Islet precursor cell (in vitro differentiated cells): ENCODE measurements around the gene SYNRG.
"Not testable (repeated sequence)": the region's sequence is repeated elsewhere in the genome, so short reads cannot be mapped to it uniquely, and the experiment has no call there.

Experiments
- DNase-seq: peaks from one replicate; pipeline ENCODE4 v3.0.0-alpha.2; 2018

Gene SYNRG

GRCh38 chr17:37541880-37542660 lies 67.1 kb downstream of the SYNRG start:
- DNase-seq = no peak

DNA sequence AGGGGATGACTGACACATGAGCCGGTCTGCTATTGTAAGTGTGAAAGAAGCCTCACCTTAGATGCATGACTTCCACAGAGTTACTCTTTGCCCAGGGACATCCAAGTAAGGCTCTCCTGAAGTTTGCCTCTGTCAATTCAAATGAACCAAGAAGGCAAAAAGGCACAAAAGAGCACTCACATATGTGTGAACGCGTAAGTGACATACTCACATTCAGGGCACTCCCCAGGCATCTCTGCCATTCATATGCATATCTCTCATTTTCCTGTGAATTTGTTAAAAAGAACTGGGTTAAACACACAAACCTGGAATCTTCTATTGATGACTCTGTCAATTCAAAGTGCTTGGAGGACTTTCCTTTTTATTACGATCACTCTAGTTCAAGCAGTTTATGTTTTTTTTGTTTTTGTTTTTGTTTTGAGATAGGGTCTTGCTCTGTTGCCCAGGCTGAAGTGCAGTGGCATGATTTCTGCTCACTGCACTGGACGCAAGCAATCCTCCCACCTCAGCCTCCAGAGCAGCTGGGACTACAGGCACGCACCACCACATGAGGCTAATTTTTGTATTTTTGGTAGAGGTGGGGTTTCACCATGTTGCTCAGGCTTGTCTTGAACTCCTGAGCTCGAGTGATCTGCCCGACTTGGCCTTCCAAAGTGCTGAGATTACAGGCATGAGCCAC lies 70.1 kb downstream of the SYNRG start:
- DNase-seq = no peak

DNA sequence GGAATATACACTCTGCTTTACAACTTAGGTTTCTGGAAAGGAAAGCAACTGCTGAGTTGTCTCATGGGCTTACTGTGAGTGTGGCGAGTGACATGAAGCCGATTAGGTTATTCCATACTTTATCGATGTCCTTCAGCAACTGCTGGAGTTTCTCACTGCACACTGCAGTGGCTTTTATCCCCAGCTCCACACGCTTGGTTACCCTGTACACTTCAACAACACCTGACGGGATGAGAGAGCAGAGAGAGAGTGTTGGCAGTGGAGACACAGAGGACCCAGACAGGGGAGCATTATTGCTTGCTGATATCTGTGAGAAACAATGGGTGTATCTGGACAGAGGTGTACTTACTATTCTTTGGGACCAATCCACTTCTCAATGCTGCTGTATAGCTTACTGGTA lies 73.3 kb downstream of the SYNRG start:
- DNase-seq = no peak

GRCh38 chr17:37532756-37533155 lies 76.5 kb downstream of the SYNRG start:
- DNase-seq = no peak

- DNase-seq = no peak
Observed at GRCh38 chr17:37530420-37530819, 78.8 kb downstream of the SYNRG start.

DNA sequence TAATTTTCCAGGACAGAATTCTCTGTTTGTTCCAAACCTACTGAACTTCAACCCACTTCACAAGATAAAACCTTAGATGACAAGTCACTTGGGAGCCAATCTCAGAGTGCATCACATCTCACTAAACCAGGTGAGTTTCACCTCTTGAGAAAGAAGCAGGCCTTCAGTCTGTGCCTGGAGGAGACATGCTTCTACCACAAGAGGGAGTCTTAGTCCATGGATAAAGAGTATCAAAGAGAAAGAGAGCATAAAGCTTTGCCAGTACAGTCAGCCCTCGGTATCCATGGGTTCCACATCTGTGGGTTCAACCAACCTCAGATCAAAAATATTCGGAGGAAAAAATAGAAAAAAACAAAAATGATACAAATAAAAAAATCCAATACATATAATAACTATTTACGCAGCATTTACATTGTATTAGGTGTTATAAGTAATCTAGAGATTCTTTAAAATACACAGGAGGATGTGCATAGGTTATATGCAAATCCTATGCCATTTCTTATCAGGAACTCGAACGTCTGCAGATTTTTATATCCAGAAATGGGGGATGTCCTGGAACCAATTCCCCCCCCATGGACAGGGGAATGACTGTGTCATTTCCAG lies 81.9 kb downstream of the SYNRG start:
- DNase-seq = no peak

GRCh38 chr17:37523715-37524219 lies 85.5 kb downstream of the SYNRG start:
- DNase-seq = no peak

- no peak for DNase-seq
Observed at GRCh38 chr17:37521821-37522220, 87.4 kb downstream of the SYNRG start.

DNA sequence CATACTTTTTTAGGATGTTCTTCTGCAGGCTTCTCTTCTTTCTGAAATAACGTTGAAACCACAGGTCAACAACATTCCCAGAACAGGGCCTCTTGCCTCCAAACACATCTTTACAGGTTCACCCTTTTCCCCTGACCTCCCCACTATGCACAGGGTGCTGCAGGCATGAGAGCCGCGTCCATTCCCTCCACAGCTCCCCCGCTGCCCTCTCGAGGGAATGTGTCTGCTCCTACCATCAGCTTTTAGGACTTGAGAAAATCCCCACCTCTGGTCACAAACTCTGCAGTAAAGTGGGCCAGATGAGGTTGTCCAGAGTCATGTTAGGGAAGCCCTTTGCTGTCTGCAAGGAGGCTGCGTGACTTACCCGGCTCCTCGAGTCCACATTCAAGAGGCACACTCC lies 89.0 kb downstream of the SYNRG start:
- no peak for DNase-seq

DNA sequence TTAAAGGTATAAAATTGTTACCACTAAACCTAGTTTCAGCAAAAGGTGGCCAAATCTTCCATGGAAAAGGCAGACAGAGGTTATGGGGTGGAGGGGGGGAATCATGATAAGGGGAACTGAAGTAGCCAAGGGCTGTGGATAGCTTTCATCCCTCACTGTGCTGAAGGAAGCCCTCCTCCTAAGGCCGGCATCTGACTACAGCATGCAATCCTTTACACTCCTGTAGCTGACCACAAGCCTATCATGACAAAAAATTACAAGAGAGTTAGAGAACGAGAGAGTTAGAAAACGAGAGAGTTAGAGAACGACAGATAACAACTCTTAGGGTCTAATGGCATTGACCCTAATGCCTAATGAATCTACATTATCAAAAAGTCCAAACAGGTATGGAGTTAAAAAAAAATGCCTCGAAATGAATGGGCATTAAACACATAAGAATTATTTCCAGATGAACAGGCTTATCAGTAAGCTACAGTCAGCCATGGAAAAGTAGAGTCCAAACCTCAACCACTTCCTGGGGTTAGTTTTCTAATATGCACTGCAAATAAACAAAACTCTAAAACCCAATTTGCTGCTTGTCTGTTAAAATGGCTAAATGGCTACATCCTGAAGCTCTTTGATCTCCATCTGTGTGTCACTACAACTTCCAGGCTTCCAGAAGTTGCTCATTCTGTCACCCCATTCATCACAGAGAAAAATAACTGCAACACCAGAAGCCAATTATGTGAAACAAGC lies 89.8 kb downstream of the SYNRG start:
- DNase-seq = no peak

DNA sequence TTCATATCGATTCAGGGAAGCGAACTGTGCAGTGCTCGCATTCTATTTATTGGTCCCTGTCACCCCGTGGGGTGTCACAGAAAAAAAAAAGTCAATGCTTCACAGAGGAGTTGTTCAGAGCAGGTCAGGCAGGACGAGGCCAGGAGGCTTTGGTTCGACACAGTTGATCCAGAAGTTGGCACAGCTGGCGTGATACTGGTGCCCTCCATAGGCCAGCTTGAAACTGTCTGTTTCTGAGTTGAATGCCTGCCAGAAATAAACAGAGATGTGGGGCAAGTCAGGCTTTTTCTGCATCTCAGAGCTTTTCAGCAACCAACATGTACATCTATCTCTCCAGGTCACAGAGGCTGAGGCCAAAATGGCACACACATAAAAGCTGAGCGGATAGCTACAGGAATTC lies 90.4 kb downstream of the SYNRG start:
- DNase-seq = no peak

- DNase-seq = no peak
Observed at GRCh38 chr17:37517881-37518280, 91.3 kb downstream of the SYNRG start.

DNA sequence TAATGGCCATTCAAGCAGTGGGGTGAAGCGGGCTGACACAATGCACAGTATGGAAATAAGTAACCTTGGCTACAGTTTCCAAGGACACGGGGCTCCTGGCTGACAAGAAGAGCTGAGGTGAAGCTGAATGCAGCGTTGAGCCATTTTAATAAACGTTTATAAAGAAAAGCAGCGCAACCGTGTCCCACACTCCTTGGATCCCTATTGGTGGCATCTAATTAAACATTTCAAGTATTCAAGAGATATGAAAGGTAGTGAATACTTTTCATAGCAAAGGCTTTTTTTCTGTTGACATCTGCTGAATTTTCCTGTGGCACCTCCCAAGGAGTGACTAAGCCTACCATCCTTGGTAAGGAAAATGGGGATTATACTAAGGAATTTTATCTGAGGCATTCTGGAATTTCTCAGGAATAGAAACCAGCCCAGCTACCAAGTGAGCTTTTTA lies 93.1 kb downstream of the SYNRG start:
- no peak for DNase-seq

GRCh38 chr17:37513711-37514110 lies 95.5 kb downstream of the SYNRG start:
- no peak for DNase-seq

DNA sequence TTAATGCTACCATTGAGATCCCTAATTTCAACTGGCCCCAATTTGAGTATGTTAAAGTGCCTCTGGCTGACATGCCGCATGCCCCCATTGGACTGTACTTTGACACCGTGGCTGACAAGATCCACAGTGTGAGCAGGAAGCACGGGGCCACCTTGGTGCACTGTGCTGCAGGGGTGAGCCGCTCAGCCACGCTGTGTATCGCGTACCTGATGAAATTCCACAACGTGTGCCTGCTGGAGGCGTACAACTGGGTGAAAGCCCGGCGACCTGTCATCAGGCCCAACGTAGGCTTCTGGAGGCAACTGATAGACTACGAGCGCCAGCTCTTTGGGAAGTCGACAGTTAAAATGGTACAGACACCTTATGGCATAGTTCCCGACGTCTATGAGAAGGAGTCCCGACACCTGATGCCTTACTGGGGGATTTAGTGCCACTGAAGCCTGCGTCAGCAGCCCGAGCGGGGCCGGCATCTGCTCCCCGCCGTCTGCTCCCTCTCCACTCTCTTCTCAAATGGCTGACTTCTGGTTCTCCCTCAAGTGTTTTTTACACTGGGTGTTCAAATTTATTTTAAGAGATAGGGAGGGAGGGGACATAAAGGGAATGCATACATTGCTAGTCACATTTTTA lies 96.7 kb downstream of the SYNRG start:
- DNase-seq = no peak

- not testable (repeated sequence) for DNase-seq
Observed at GRCh38 chr17:37511642-37512041, 97.6 kb downstream of the SYNRG start.

DNA sequence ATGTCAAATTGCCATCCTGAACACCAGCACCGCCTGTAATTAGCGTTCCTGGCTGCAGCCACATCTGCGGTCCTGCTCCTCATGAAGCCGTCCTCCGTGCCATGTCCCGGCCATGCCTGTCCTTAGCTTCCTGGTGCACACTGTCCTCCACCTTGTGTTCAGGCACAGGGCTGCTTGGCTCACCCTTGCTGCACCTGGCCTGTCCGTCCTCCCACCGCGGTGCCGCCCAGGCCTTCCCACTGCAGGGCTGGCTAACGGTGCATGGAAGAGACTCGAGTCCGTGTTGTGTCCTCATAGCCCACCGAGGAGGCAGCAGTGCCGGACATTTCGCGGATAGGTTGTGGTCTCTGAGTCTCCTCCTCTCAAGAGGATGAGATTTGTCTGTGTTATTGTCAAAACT lies 99.2 kb downstream of the SYNRG start:
- no peak for DNase-seq

GRCh38 chr17:37507111-37507510 lies 102.1 kb downstream of the SYNRG start:
- DNase-seq = no peak

- DNase-seq = peak; percentile 87
Observed at GRCh38 chr17:37506678-37507077, 102.5 kb downstream of the SYNRG start.

- no peak for DNase-seq
Observed at GRCh38 chr17:37505333-37505732, 103.9 kb downstream of the SYNRG start.

GRCh38 chr17:37503148-37503547 lies 106.1 kb downstream of the SYNRG start:
- no peak for DNase-seq
